Esophagus squamous epithelium (tissue), 5 donors: Measurements from ENCODE around the gene CDC25C. TPM values are rescaled to one million over a fixed set of nuclear protein-coding genes. Genes with fewer than 3 reads are reported as not detected.

Experiments used
- DNase-seq: peaks from one replicate; lab custom pipeline; 2025; lab: John Stamatoyannopoulos, UW
- H3K27ac ChIP-seq, 4 donors: fragments of 200-600 bp; sonication (generic); one replicate each; pipeline ENCODE4 v1.5.1; 2016 to 2019; ENCODE audit warnings: mild to moderate bottlenecking in 1 of 4
- H3K27me3 ChIP-seq, 4 donors: fragments of 200-600 bp; sonication (generic); 1 replicate in 3 of 4; 2 replicates in 1 of 4; pipeline versions ENCODE4 v1.5.1 to v1.6.0; 2017 to 2021; ENCODE audit warnings: antibody characterized with exemption in 1 of 4
- H3K36me3 ChIP-seq, 3 donors: fragments of 200-600 bp; sonication (generic); one replicate each; pipeline ENCODE4 v1.5.1; 2016 to 2019
- H3K4me1 ChIP-seq, 3 donors: fragments of 200-600 bp; sonication (generic); one replicate each; pipeline ENCODE4 v1.5.1; 2017 to 2019
- H3K4me3 ChIP-seq, 4 donors: fragments of 200-600 bp; sonication (generic); 1 replicate in 3 of 4; 2 replicates in 1 of 4; pipeline ENCODE4 v1.5.1; 2016 to 2019; ENCODE audit warnings: mild to moderate bottlenecking in 2 of 4, moderate library complexity in 1 of 4
- H3K9me3 ChIP-seq, 3 donors: fragments of 200-600 bp; sonication (generic); one replicate each; pipeline ENCODE4 v1.5.1; 2016 to 2019
- POLR2A ChIP-seq, 4 donors: fragments of 450-650 bp; IDR thresholded peaks; one replicate each; pipeline ENCODE4 v1.6.1; 2017; ENCODE audit warnings: antibody characterized with exemption in 4 of 4, mild to moderate bottlenecking in 4 of 4, moderate library complexity in 3 of 4
- WGBS, 2 donors: methylation state at CpG; one replicate each; pipeline ENCODE4 v1.1.5; 2018; 5-methylcytosine and 5-hydroxymethylcytosine counted together
- intact Hi-C: fragments of 100-400 bp; cut with DNase I; formaldehyde crosslinking; loops from one replicate; pipeline ENCODE4 v1.15.0; 2022
- total RNA-seq, 4 donors: library from RNA; depleted of rRNA; stranded (reverse); fragments of >200 nt; gene quantifications; one replicate each; pipeline ENCODE4 v1.1.0, GENCODE V29; 2016
- TF ChIP-seq, protein P1 (sequence below), 6 experiments: fragments of 450-650 bp in 4 of 6; fragments of 200-600 bp in 2 of 6; sonication (generic) in 2 of 6; IDR thresholded peaks; one replicate each; pipeline ENCODE4 v1.5.1; 2016 to 2019; ENCODE audit warnings: antibody characterized with exemption in 6 of 6, mild to moderate bottlenecking in 4 of 6, moderate library complexity in 4 of 6
- donor health status: DM: yes; HTN: yes; CAD: no.

The CDC25C gene
- total RNA-seq, 4 donors from 2014 or later = 0.80 to 3.1 (median 1.8) TPM

DNA sequence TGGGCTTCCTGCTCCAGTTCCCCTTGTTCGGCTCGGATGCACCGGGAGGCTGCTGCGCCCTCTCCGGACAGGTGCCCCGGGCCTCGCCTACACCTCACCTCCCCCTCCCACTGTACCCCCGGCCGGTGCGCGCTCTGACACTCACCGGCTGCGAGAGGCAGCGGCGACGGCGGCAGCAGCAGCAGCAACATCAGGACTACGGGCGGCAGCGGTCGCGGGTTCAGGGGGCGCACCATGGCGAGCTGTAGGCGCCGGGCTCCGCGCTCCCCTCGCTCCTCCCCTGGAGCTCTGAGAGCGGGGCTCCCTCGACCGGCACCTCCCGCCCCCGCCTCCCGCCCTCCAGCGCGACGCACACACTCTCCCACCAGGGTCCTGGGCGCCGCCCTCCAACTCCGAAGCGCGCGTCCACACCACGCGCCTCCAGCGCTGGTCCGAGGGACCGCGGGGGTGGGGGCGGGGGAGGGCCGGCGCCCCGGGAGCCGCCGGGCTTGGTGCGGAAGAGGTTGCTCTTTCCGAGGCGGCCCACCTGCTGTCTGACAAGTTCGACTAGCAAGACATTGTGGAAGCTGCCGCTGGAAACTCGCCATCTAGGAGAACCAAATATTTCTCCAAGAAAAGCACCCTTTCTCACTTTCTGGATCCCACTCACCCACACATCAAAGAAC, 57.3 kb downstream of the CDC25C start, which contains the start of gene GFRA3:
Gene GFRA3, minus strand, starts transcription at position 433 of the 665 bp plus-strand sequence. Its CDS starts 197 bp downstream, at position 236.
- Histone ChIP-seq H3K36me3 (no peaks in the 10 kb centered on the region), H3K27me3 (peaks cover 0 to 28% (median 0%) of the 10 kb centered on the region in 4 donors), H3K27ac (no peak within 1 kb of the TSS), H3K4me1 (peaks cover 0 to 11% (median 6%) of the 10 kb centered on the region in 3 donors), H3K4me3 (peak within 1 kb of the TSS; percentile 33 to 55 (median 42)), H3K9me3 (no peaks in the 10 kb centered on the region)
- no peak for DNase-seq
- 9 to 12% methylated on average over 8 to 10 of the region's 62 CpGs for WGBS, 2 donors
- no peak for TF ChIP-seq POLR2A (IDR thresholded peaks at IDR 0.05)
- TF ChIP-seq, protein P1, sequence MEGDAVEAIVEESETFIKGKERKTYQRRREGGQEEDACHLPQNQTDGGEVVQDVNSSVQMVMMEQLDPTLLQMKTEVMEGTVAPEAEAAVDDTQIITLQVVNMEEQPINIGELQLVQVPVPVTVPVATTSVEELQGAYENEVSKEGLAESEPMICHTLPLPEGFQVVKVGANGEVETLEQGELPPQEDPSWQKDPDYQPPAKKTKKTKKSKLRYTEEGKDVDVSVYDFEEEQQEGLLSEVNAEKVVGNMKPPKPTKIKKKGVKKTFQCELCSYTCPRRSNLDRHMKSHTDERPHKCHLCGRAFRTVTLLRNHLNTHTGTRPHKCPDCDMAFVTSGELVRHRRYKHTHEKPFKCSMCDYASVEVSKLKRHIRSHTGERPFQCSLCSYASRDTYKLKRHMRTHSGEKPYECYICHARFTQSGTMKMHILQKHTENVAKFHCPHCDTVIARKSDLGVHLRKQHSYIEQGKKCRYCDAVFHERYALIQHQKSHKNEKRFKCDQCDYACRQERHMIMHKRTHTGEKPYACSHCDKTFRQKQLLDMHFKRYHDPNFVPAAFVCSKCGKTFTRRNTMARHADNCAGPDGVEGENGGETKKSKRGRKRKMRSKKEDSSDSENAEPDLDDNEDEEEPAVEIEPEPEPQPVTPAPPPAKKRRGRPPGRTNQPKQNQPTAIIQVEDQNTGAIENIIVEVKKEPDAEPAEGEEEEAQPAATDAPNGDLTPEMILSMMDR (IDR thresholded peaks at IDR 0.05) = no peak
- intact Hi-C loops = no loop called here

DNA sequence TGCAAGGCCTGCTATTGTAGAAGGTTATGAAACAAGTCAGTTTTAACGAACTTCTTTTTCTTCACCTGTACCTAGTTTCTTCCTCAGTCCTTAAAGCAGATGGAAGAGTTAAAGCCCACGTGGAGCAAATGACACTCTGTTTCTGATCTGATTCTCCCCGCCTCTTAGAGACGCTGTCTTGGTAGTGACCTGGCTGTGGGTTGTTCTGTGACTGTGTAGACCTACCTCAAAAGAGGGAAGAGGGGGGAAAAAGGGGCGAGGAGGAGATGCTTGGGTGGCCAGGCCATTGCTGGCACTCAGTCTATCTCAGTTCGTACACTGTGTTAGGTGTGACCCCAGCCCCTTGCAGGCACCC, 57.8 kb downstream of the CDC25C start:
- intact Hi-C loops = no loop called here
- Histone ChIP-seq H3K9me3 (no peaks in the 10 kb centered on the region), H3K27ac (no peak overlapping the region), H3K4me3 (peak overlapping the region; percentile 33 to 55 (median 42)), H3K27me3 (peaks cover 0 to 28% (median 0%) of the 10 kb centered on the region in 4 donors), H3K4me1 (peaks cover 0 to 11% (median 6%) of the 10 kb centered on the region in 3 donors), H3K36me3 (no peaks in the 10 kb centered on the region)
- TF ChIP-seq, protein P1 (IDR thresholded peaks at IDR 0.05) = no peak
- TF ChIP-seq POLR2A (IDR thresholded peaks at IDR 0.05) = no peak
- DNase-seq = no peak
- 59 to 63% methylated on average over 6 of the region's 6 CpGs for WGBS, 2 donors

DNA sequence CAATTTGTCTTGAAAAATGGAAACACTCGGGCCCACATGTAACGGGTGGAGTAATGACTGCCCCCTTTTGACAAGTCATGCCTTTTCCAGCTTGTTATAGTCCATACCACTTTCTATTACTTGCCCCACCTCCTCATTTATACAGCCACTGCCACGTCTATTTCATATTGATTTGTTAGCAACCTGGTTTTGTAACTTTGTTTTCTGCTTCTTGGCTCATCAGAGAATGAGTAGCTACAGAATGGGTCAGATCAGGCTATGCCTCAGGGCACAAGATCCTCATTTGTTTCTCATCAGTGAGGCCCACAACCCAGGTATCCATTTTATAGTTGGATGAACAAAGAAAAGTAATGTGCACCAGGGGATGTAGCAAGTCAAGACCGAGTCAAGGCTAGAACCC, 58.9 kb downstream of the CDC25C start:
- Histone ChIP-seq H3K4me3 (no peak overlapping the region), H3K9me3 (no peaks in the 10 kb centered on the region), H3K4me1 (peaks cover 0 to 11% (median 6%) of the 10 kb centered on the region in 3 donors), H3K27me3 (peaks cover 0 to 28% (median 0%) of the 10 kb centered on the region in 4 donors), H3K27ac (no peak overlapping the region), H3K36me3 (no peaks in the 10 kb centered on the region)
- 90 to 92% methylated on average over 4 of the region's 4 CpGs for WGBS, 2 donors
- DNase-seq = no peak
- intact Hi-C loops = no loop called here
- TF ChIP-seq, protein P1 (IDR thresholded peaks at IDR 0.05) = no peak
- no peak for TF ChIP-seq POLR2A (IDR thresholded peaks at IDR 0.05)

DNA sequence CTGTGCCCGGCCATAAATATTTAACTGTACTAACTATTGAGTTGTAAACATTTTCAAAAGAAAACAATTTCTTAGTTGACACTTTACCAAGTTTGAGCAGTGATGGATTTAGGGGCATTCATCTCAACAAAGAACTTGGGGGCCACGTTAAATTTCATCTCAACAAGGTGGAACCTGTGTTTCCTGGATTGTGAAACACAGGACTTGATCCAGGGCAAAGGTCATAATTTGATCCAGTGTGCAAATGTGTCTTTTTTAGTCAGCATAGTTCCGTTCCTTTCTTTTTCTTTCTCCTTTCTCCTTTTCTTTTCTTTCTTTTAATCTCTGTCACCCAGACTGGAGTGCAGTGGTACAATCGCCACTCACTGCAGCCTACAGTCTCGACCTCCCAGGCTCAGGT, 60.3 kb downstream of the CDC25C start:
- H3K4me1 ChIP-seq = peaks cover 0 to 11% (median 6%) of the 10 kb centered on the region in 3 donors
- WGBS, 2 donors = 61 to 72% methylated on average over 5 of the region's 5 CpGs

DNA sequence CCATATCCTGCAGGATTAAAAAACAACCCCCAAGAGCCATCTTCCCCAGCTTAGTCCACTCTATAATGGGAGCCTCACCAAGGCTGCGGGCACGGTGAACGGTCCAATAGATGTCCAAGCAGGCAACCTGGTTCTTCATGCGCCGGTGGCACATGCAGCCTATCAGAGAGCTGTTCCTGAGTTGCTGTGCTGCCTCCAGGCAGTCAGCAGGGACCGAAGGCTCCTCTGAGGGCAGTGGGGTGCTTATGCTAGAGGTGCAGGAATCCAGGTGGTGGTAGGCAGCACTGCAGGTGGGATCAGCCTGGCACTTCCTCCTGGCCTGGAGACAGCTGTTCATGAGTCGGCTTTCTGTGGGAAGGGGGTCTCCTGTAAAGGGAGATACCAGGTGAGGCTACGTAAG, 67.4 kb downstream of the CDC25C start:
- intact Hi-C loops = no loop called here
- WGBS, 2 donors = 88 to 90% methylated on average over 5 to 7 of the region's 8 CpGs
- Histone ChIP-seq H3K27ac (no peak overlapping the region), H3K4me1 (no peaks in the 10 kb centered on the region), H3K36me3 (no peaks in the 10 kb centered on the region), H3K9me3 (no peaks in the 10 kb centered on the region), H3K27me3 (peaks cover 0 to 10% (median 0%) of the 10 kb centered on the region in 4 donors), H3K4me3 (no peak overlapping the region)
- no peak for TF ChIP-seq POLR2A (IDR thresholded peaks at IDR 0.05)
- TF ChIP-seq, protein P1 (IDR thresholded peaks at IDR 0.05) = no peak
- no peak for DNase-seq

More for the DNA sequence above, 60.3 kb downstream of the CDC25C start:
- no peak overlapping the region for H3K27ac ChIP-seq
- H3K27me3 ChIP-seq = peaks cover 0 to 31% (median 0%) of the 10 kb centered on the region in 4 donors
- no peaks in the 10 kb centered on the region for H3K9me3 ChIP-seq
- no peak overlapping the region for H3K4me3 ChIP-seq
- no peak for TF ChIP-seq POLR2A (IDR thresholded peaks at IDR 0.05)
- TF ChIP-seq, protein P1 (IDR thresholded peaks at IDR 0.05) = no peak
- H3K36me3 ChIP-seq = no peaks in the 10 kb centered on the region
- intact Hi-C loops = no loop called here
- no peak for DNase-seq
